Kidney epithelial cell (primary cell): Measurements from ENCODE around the gene OSBPL2. TPM values are rescaled to one million over a fixed set of nuclear protein-coding genes. Genes with fewer than 3 reads are reported as not detected.

Experiments used
- DNase-seq: peaks from one replicate; pipeline ENCODE4 v3.0.0-alpha.2; 2010; ENCODE audit warnings: low read depth
- H3K27me3 ChIP-seq: 2 replicates; pipeline ENCODE4 v1.6.0; 2011; ENCODE audit warnings: low read length; ENCODE audit not compliant: control insufficient read depth, insufficient read depth
- H3K36me3 ChIP-seq: 2 replicates; pipeline ENCODE4 v1.5.1; 2011; ENCODE audit warnings: low read length; ENCODE audit not compliant: control insufficient read depth, insufficient read depth
- H3K4me3 ChIP-seq: 2 replicates; pipeline ENCODE4 v1.5.1; 2011; ENCODE audit warnings: low read depth, mild to moderate bottlenecking, control low read depth, low read length
- CTCF ChIP-seq: IDR thresholded peaks from 2 replicates; pipeline ENCODE4 v1.5.1; 2011; ENCODE audit warnings: mild to moderate bottlenecking, moderate library complexity, low read length, control low read depth, inconsistent platforms; ENCODE audit not compliant: insufficient read depth, poor library complexity, severe bottlenecking
- total RNA-seq: library from RNA; depleted of rRNA; stranded (reverse); fragments of >200 nt; gene quantifications from 2 replicates; pipeline ENCODE4 v1.2.3, GENCODE V29; 2015

Gene OSBPL2
- total RNA-seq, 1 donor from 2014 or later: 26.5 TPM

GRCh38 chr20:62313021-62313420 lies 74.7 kb downstream of the OSBPL2 start:
- no peak overlapping the region for H3K4me3 ChIP-seq
- peaks cover 6% of the 10 kb centered on the region for H3K36me3 ChIP-seq
- no peaks in the 10 kb centered on the region for H3K27me3 ChIP-seq
- no peak for TF ChIP-seq CTCF
- DNase-seq: no peak

DNA sequence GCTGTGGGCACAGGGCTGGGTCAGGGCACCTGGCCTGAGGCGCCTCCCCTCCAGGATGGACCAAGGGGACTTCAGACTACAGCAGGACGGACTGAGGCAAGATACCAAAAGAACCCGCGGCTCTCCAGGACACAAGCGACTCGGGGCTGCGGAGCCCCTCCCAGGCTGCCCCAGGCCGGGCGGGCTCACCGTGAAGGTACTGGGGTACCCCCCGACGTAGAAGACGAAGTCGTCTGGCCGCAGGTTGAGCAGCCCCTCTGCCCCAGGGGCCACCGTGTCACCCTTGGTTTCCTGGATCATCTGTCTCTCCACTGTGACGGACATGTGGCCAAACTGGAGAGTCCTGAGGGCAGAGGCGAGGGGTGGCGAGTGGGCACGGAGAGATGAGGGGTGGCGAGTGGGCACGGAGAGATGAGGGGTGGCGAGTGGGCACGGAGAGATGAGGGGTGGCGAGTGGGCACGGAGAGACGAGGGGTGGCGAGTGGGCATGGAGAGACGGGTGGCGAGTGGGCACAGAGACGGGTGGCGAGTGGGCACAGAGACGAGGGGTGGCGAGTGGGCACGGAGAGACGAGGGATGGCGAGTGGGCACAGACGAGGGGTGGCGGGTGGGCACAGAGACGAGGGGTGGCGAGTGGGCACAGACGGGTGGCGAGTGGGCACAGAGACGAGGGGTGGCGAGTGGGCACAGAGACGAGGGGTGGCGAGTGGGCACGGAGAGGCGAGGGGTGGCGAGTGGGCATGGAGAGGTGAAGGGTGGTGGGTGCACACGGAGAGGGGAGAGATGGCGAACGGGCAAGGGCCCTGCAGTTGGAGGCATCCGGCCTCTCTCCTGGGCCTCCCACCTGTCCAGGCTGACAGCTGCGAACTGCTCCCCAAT lies 75.4 kb downstream of the OSBPL2 start:
- no peak for DNase-seq
- Histone ChIP-seq H3K4me3 (no peak overlapping the region), H3K36me3 (peaks cover 6% of the 10 kb centered on the region), H3K27me3 (no peaks in the 10 kb centered on the region)
- TF ChIP-seq CTCF: no peak

DNA sequence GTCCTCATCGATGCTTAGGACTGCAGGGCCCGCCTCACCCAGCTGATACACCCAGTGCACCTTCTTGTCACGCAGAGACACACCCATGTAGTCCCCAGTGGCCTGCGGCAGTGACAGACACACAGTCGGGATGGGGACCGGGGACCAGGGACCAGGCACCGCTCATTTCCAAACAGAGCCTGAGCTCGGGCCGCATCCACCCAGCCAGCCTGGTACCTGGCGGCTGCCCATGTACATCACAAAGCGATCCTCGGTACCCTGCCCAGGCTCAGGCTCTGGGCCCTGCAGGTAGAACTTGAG lies 76.0 kb downstream of the OSBPL2 start:
- H3K27me3 ChIP-seq: no peaks in the 10 kb centered on the region
- no peak for TF ChIP-seq CTCF
- no peak for DNase-seq
- H3K36me3 ChIP-seq: peaks cover 6% of the 10 kb centered on the region
- no peak overlapping the region for H3K4me3 ChIP-seq

DNA sequence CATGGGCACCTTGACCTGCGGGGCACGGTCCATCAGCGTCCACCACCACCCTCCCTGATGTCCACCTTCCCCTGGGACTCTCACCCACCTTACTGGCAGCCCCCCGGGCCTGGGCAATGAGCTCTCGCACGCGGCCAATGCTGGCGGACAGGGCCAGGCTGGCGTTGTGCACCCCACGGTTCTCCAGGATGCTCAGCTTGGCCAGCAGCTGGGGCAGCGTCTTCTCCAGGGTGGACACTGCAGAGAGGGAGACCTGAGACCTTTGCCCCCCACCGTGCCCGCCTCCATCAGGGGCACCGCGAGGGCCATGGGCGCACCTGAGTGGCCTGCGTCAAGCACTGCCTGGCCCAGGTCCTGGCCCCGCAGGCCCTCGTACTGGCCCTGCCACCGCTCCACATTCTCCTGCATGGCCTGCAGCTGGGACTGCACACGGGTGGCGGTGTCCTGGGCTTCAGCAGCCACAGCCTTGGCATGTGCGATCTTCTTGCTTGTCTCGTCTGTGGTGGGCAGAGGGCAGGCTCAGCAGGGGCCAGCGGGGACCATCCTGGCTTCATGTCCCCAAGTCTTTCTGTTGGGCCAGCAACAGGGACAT lies 76.5 kb downstream of the OSBPL2 start:
- peaks cover 6% of the 10 kb centered on the region for H3K36me3 ChIP-seq
- DNase-seq: no peak
- H3K27me3 ChIP-seq: no peaks in the 10 kb centered on the region
- no peak overlapping the region for H3K4me3 ChIP-seq
- no peak for TF ChIP-seq CTCF

DNA sequence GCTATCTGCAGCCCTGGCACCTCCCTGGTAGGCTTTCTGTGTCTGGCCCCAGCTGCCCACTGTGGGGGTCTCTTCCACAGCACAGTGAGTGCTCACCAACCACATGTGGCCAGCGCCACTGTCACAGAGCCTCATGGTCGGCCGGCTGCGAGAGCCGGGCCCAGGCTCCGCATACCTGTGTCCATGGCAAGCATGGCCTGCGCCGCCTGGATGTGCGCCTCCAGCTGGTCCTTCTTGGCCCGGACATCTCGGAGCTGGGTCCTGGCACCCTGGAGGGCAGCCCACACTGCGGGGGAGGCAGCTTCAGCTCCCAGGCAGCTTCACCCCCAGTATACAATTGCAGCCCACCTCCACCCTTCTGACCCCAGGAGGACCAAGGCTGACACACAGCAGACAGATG lies 77.5 kb downstream of the OSBPL2 start:
- Histone ChIP-seq H3K4me3 (no peak overlapping the region), H3K27me3 (no peaks in the 10 kb centered on the region), H3K36me3 (peaks cover 6% of the 10 kb centered on the region)
- no peak for TF ChIP-seq CTCF
- no peak for DNase-seq
